K562 (cell line): Measurements from ENCODE around the gene EHD3. TPM values are rescaled to one million over a fixed set of nuclear protein-coding genes. Genes with fewer than 3 reads are reported as not detected.

Experiments used
- ATAC-seq: fragments of 200-7000 bp; cut with Tn5 transposase; 3 replicates; pipeline ENCODE4 v1.9.1; 2020; ENCODE audit warnings: moderate library complexity
- BruUV-seq: library from RNA; stranded (reverse); fragments of 400-500 nt; replicated peaks from 2 replicates; lab custom pipeline; 2021; lab: Mats Ljungman, UMichigan
- CTCF ChIA-PET: fragments of 300-600 bp; formaldehyde crosslinking; extraction: SDS; loops from one replicate; lab custom pipeline; 2021; ENCODE audit warnings: low intra/inter-chr PET ratio; lab: Yijun Ruan, JAX
- POLR2A ChIA-PET: fragments of 300-600, 350-650 bp; sonication (Branson Sonifier 250); formaldehyde crosslinking; extraction: SDS; loops from one replicate; lab custom pipeline; 2021; ENCODE audit warnings: antibody characterized with exemption, inconsistent platforms; lab: Yijun Ruan, JAX
- DNase-seq, 4 experiments: peaks; one replicate each; pipeline versions ENCODE4 v3.0.0 to v3.0.0-alpha.2; 2011 to 2018; ENCODE audit warnings: low spot score in 3 of 4, mixed read lengths in 3 of 4; ENCODE audit errors: extremely low read depth in 1 of 4
- FAIRE-seq: peaks from 2 replicates; lab custom pipeline; 2011; peaks lifted over from hg19 to GRCh38; lab: Jason Lieb, UNC
- H2AFZ ChIP-seq: 2 replicates; pipeline ENCODE4 v1.6.0; 2011; ENCODE audit warnings: low read depth, low read length, control low read depth, inconsistent platforms
- H3K27ac ChIP-seq: fragments of 200-600 bp; 3 replicates; pipeline ENCODE4 v1.8.0; 2011; ENCODE audit warnings: low read depth, mild to moderate bottlenecking, control low read depth, inconsistent platforms, low read length, moderate library complexity, mixed read lengths; ENCODE audit errors: extremely low read depth
- H3K27me3 ChIP-seq, 2 experiments: fragments of 300-600 bp in 1 of 2; 2 replicates in 1 of 2; 3 replicates in 1 of 2; pipeline versions ENCODE4 v1.6.0 to v1.8.0; 2011; ENCODE audit warnings: inconsistent platforms in 2 of 2, low read length in 2 of 2, mild to moderate bottlenecking in 1 of 2, mixed read lengths in 1 of 2, moderate library complexity in 1 of 2; ENCODE audit not compliant: control insufficient read depth in 2 of 2, insufficient read depth in 2 of 2
- H3K36me3 ChIP-seq: fragments of 300-600 bp; 3 replicates; pipeline ENCODE4 v1.8.0; 2011; ENCODE audit warnings: mild to moderate bottlenecking, low read length, inconsistent platforms; ENCODE audit not compliant: control insufficient read depth, insufficient read depth
- H3K4me1 ChIP-seq, 2 experiments: fragments of 200-600 bp in 1 of 2; replicated peaks in 1 of 2; 2 replicates in 1 of 2; 3 replicates in 1 of 2; pipeline versions ENCODE4 v1.5.1 to v1.8.0; 2011; ENCODE audit warnings: inconsistent platforms in 2 of 2, low read length in 2 of 2, mild to moderate bottlenecking in 1 of 2, mixed read lengths in 1 of 2, moderate library complexity in 1 of 2; ENCODE audit not compliant: control insufficient read depth in 2 of 2, insufficient read depth in 2 of 2
- H3K4me2 ChIP-seq: 2 replicates; pipeline ENCODE4 v1.6.1; 2011; ENCODE audit warnings: low read length, control low read depth, inconsistent platforms, mixed read lengths; ENCODE audit not compliant: insufficient read depth
- H3K4me3 ChIP-seq: fragments of 200-600 bp; sonication (generic), shearing (Covaris generic); 2 replicates; pipeline ENCODE4 v1.5.1; 2016; ENCODE audit warnings: control low read depth, inconsistent platforms
- H3K79me2 ChIP-seq: fragments of 200-600 bp; 3 replicates; pipeline ENCODE4 v1.8.0; 2011; ENCODE audit warnings: low read length, inconsistent platforms; ENCODE audit not compliant: control insufficient read depth, insufficient read depth
- H3K9ac ChIP-seq, 2 experiments: 2 replicates each; pipeline versions ENCODE4 v1.6.0 to v1.6.1; 2011; ENCODE audit warnings: low read depth in 2 of 2, low read length in 2 of 2, control low read depth in 1 of 2, inconsistent platforms in 1 of 2, mild to moderate bottlenecking in 1 of 2, mixed read lengths in 1 of 2; ENCODE audit not compliant: insufficient read depth in 1 of 2
- H3K9me1 ChIP-seq: one replicate; pipeline ENCODE4 v1.6.0; 2011; ENCODE audit warnings: inconsistent platforms, mild to moderate bottlenecking, low read length, moderate library complexity; ENCODE audit not compliant: control insufficient read depth, insufficient read depth
- H3K9me3 ChIP-seq: replicated peaks from 2 replicates; pipeline ENCODE4 v1.5.1; 2011; ENCODE audit warnings: low read depth, low read length, inconsistent platforms; ENCODE audit not compliant: control insufficient read depth, insufficient read depth
- H4K20me1 ChIP-seq: replicated peaks from 2 replicates; pipeline ENCODE4 v1.6.1; 2011; ENCODE audit warnings: low read length, inconsistent platforms, mixed read lengths; ENCODE audit not compliant: control insufficient read depth, insufficient read depth
- CEBPB ChIP-seq: fragments of 450-650 bp; IDR thresholded peaks from 2 replicates; pipeline ENCODE4 v1.6.1; 2016; ENCODE audit warnings: missing genetic modification characterization, missing compliant biosample characterization
- KAT7 ChIP-seq: sonication (generic); formaldehyde crosslinking; IDR thresholded peaks from 2 replicates; pipeline ENCODE4 v1.8.0; 2022; ENCODE audit warnings: missing genetic modification reagents, mild to moderate bottlenecking, borderline replicate concordance
- MCM3 ChIP-seq: fragments of 450-650 bp; IDR thresholded peaks from 2 replicates; pipeline ENCODE4 v1.6.1; 2016
- MYBL2 ChIP-seq, 2 experiments: fragments of 450-650 bp in 1 of 2; sonication (generic) in 1 of 2; formaldehyde crosslinking in 1 of 2; IDR thresholded peaks; 2 replicates each; pipeline versions ENCODE4 v1.6.1 to v1.8.1; 2017 to 2022; ENCODE audit warnings: borderline replicate concordance in 1 of 2, inconsistent platforms in 1 of 2, low read depth in 1 of 2, mild to moderate bottlenecking in 1 of 2, missing genetic modification reagents in 1 of 2, moderate library complexity in 1 of 2
- RBM22 ChIP-seq: fragments of 200-400 bp; formaldehyde crosslinking; IDR thresholded peaks from 2 replicates; pipeline ENCODE4 v1.6.1; 2018; ENCODE audit warnings: low read length, low read depth; ENCODE audit not compliant: poor library complexity, severe bottlenecking
- SMARCC2 ChIP-seq: fragments of 450-650 bp; IDR thresholded peaks from 2 replicates; pipeline ENCODE4 v1.6.1; 2017; ENCODE audit warnings: antibody characterized with exemption, moderate library complexity, mild to moderate bottlenecking, low read depth
- SP1 ChIP-seq: sonication (generic); formaldehyde crosslinking; IDR thresholded peaks from 2 replicates; pipeline ENCODE4 v1.8.1; 2022; ENCODE audit warnings: mild to moderate bottlenecking, missing genetic modification reagents
- TAF1 ChIP-seq: IDR thresholded peaks from 2 replicates; pipeline ENCODE4 v1.6.1; 2011; ENCODE audit warnings: mild to moderate bottlenecking, low read length, moderate library complexity; ENCODE audit not compliant: insufficient read depth, control insufficient read depth, severe bottlenecking; ENCODE audit errors: extremely low read depth
- TCFL5 ChIP-seq: fragments of 250-450 bp; sonication (Bioruptor Pico); conservative IDR thresholded peaks from 2 replicates; pipeline ENCODE4 v1.6.1; 2021; ENCODE audit warnings: mild to moderate bottlenecking, moderate library complexity, matching md5 sums
- ZNF146 ChIP-seq: IDR thresholded peaks from one replicate; pipeline ENCODE4 v1.6.1; 2018; ENCODE audit warnings: missing compliant biosample characterization; ENCODE audit not compliant: unreplicated experiment
- WGBS: fragments of 100-300 bp; shearing (Covaris generic); methylation state at CpG from one replicate; pipeline ENCODE4 v1.1.6; 2016; ENCODE audit warnings: low coverage, mixed read lengths; ENCODE audit not compliant: insufficient coverage; ENCODE audit errors: missing lambda C conversion rate; 5-methylcytosine and 5-hydroxymethylcytosine counted together
- in situ Hi-C: fragments of 300-500 bp; cut with MboI; formaldehyde crosslinking; loops from 4 replicates; pipeline ENCODE4 v1.15.0; 2018; ENCODE audit warnings: inconsistent platforms, mixed read lengths
- intact Hi-C: fragments of 100-400 bp; cut with micrococcal nuclease; formaldehyde crosslinking; loops from 2 replicates; pipeline ENCODE4 v1.14.2; 2022
- polyA plus RNA-seq, 8 experiments: library from polyadenylated mRNA; depleted of rRNA in 4 of 8; stranded (reverse) in 5 of 8; unstranded in 3 of 8; fragments of >200 nt; fragmentation: Nextera tagmentation in 2 of 8; fragmentation: Illumina TruSeq in 1 of 8; extraction: Ambion mirVana in 2 of 8; extraction: Trizol in 1 of 8; gene quantifications; 2 replicates each; pipeline versions ENCODE4 v1.2.1 to v1.2.3, GENCODE V29; 2011 to 2014; ENCODE audit warnings: inconsistent platforms in 1 of 8, missing spikeins in 1 of 8
- total RNA-seq, 7 experiments: library from RNA; depleted of rRNA in 6 of 7; stranded (reverse); fragments of >200 nt in 6 of 7; fragmentation: Illumina TruSeq in 2 of 7; extraction: Trizol in 2 of 7; gene quantifications; 2 replicates each; pipeline versions ENCODE4 v1.2.1 to v1.2.3, GENCODE V29; 2011 to 2021; ENCODE audit warnings: low replicate concordance in 1 of 7
- TF ChIP-seq, protein P1 (sequence below): fragments of 250-450 bp; sonication (Bioruptor Pico); IDR thresholded peaks from 2 replicates; pipeline ENCODE4 v1.8.0; 2021; ENCODE audit warnings: moderate library complexity, mild to moderate bottlenecking, inconsistent platforms

Gene EHD3
- total and polyA plus RNA-seq, 9 of the 15 experiments (the other 6 are each of a cell fraction or from before 2014, with no cell fraction given), result under 0.01 to 0.04 (median 0.03) TPM; not detected in 3

- TF ChIP-seq, protein P1, sequence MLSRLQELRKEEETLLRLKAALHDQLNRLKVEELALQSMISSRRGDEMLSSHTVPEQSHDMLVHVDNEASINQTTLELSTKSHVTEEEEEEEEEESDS, result no peak
Measured at GRCh38 chr2:31216734-31217133, 17.2 kb upstream of the EHD3 start (continued).

GRCh38 chr2:31217465-31218200, 16.3 kb upstream of the EHD3 start, which contains the start of gene CAPN14:
CAPN14 (minus strand) TSS chr2:31217515; CDS start chr2:31205447, 12,068 bp downstream.
- BruUV-seq, result no TSS peak
- Histone ChIP-seq H3K27ac (no peak within 1 kb of the TSS), H3K79me2 (no peaks in the 10 kb centered on the region), H3K4me1 (no peaks in the 10 kb centered on the region), H3K9me1 (no peaks in the 10 kb centered on the region), H3K27me3 (peaks cover 0 to 13% of the 10 kb centered on the region in 2 experiments; a peak in 2 of 5 replicates), H3K4me2 (no peak within 1 kb of the TSS), H3K9me3 (no peaks in the 10 kb centered on the region), H3K9ac (no peak within 1 kb of the TSS), H4K20me1 (no peaks in the 10 kb centered on the region), H2AFZ (no peak within 1 kb of the TSS), H3K36me3 (no peaks in the 10 kb centered on the region), H3K4me3 (no peak within 1 kb of the TSS)
- in situ Hi-C loops (no loop called here), intact Hi-C loops (no loop called here)
- 0% methylated on average over 6 of the region's 6 CpGs for WGBS
- ATAC-seq (no peak), FAIRE-seq (no peak), DNase-seq (no peak)
- ChIA-PET POLR2A (no interaction called here), CTCF (no interaction called here)
- TF ChIP-seq TCFL5 (no peak), RBM22 (no peak), MYBL2 (IDR thresholded peaks at IDR 0.05; ENCODE audit: low read depth) (no peak), MYBL2 (CRISPR knock-in tag; IDR thresholded peaks at IDR 0.05; ENCODE audit: borderline replicate concordance) (no peak), SP1 (CRISPR knock-in tag) (no peak), KAT7 (no peak), CEBPB (no peak), ZNF146 (no peak), SMARCC2 (no peak), TAF1 (no peak), MCM3 (no peak)
